H9 (cell line): ENCODE measurements around the gene TEX53. TPM values are rescaled to one million over a fixed set of nuclear protein-coding genes. Genes with fewer than 3 reads are reported as not detected.

Experiments
- DNase-seq: peaks from one replicate; pipeline ENCODE4 v3.0.0-alpha.2; 2017
- H2AFZ ChIP-seq: one replicate; pipeline ENCODE4 v1.6.1; 2013; ENCODE audit warnings: mild to moderate bottlenecking, low read length, control low read depth, moderate library complexity
- H2AK5ac ChIP-seq: 2 replicates; pipeline ENCODE4 v1.6.1; 2013; ENCODE audit warnings: low read length, control low read depth, mixed read lengths; ENCODE audit not compliant: insufficient read length
- H2BK120ac ChIP-seq: one replicate; pipeline ENCODE4 v1.6.1; 2013; ENCODE audit warnings: low read depth, mild to moderate bottlenecking, low read length, control low read depth, inconsistent platforms; ENCODE audit not compliant: poor library complexity, severe bottlenecking
- H2BK12ac ChIP-seq: 2 replicates; pipeline ENCODE4 v1.6.1; 2013; ENCODE audit warnings: low read length, control low read depth, mixed read lengths, low read depth; ENCODE audit not compliant: insufficient read length
- H2BK15ac ChIP-seq: 2 replicates; pipeline ENCODE4 v1.6.1; 2013; ENCODE audit warnings: low read depth, low read length, control low read depth
- H2BK20ac ChIP-seq: one replicate; pipeline ENCODE4 v1.6.1; 2013; ENCODE audit warnings: low read depth, mild to moderate bottlenecking, low read length, control low read depth, inconsistent platforms; ENCODE audit not compliant: poor library complexity, severe bottlenecking
- H2BK5ac ChIP-seq: 2 replicates; pipeline ENCODE4 v1.6.1; 2013; ENCODE audit warnings: low read length, control low read depth, mixed read lengths; ENCODE audit not compliant: insufficient read length
- H3K14ac ChIP-seq: 2 replicates; pipeline ENCODE4 v1.6.1; 2013; ENCODE audit warnings: low read length, control low read depth; ENCODE audit not compliant: insufficient read depth
- H3K18ac ChIP-seq: 2 replicates; pipeline ENCODE4 v1.6.1; 2013; ENCODE audit warnings: low read depth, mild to moderate bottlenecking, mixed read lengths, low read length, control low read depth; ENCODE audit not compliant: insufficient read length
- H3K23ac ChIP-seq: 2 replicates; pipeline ENCODE4 v1.6.1; 2013; ENCODE audit warnings: low read length, control low read depth, mixed read lengths, low read depth; ENCODE audit not compliant: insufficient read length
- H3K23me2 ChIP-seq: 2 replicates; pipeline ENCODE4 v1.6.1; 2013; ENCODE audit warnings: low read depth, mild to moderate bottlenecking, mixed read lengths, low read length, control low read depth; ENCODE audit not compliant: insufficient read length, poor library complexity, severe bottlenecking
- H3K27ac ChIP-seq: 2 replicates; pipeline ENCODE4 v1.5.1; 2013; ENCODE audit warnings: low read length, control low read depth, mixed read lengths, low read depth; ENCODE audit not compliant: insufficient read length
- H3K27me3 ChIP-seq: 2 replicates; pipeline ENCODE4 v1.6.1; 2013; ENCODE audit warnings: low read length, control low read depth, inconsistent platforms; ENCODE audit not compliant: insufficient read depth
- H3K4ac ChIP-seq: 2 replicates; pipeline ENCODE4 v1.6.1; 2013; ENCODE audit warnings: low read depth, mild to moderate bottlenecking, control low read depth, inconsistent platforms, low read length, moderate library complexity
- H3K4me1 ChIP-seq: 2 replicates; pipeline ENCODE4 v1.6.1; 2013; ENCODE audit warnings: low read length, control low read depth, inconsistent platforms; ENCODE audit not compliant: insufficient read depth
- H3K4me2 ChIP-seq: 2 replicates; pipeline ENCODE4 v1.6.1; 2013; ENCODE audit warnings: low read length, control low read depth, mixed read lengths; ENCODE audit not compliant: insufficient read length, insufficient read depth
- H3K56ac ChIP-seq: 2 replicates; pipeline ENCODE4 v1.6.1; 2013; ENCODE audit warnings: low read depth, mild to moderate bottlenecking, mixed read lengths, low read length, control low read depth; ENCODE audit not compliant: insufficient read length
- H3K79me1 ChIP-seq: 2 replicates; pipeline ENCODE4 v1.6.1; 2013; ENCODE audit warnings: low read depth, mild to moderate bottlenecking, moderate library complexity, low read length, control low read depth, inconsistent platforms; ENCODE audit not compliant: insufficient read depth, poor library complexity, severe bottlenecking
- H3K79me2 ChIP-seq: 2 replicates; pipeline ENCODE4 v1.6.1; 2013; ENCODE audit warnings: low read length, control low read depth, inconsistent platforms; ENCODE audit not compliant: insufficient read depth
- H3K9ac ChIP-seq: 2 replicates; pipeline ENCODE4 v1.6.1; 2013; ENCODE audit warnings: low read length, control low read depth, mixed read lengths; ENCODE audit not compliant: insufficient read length; ENCODE audit errors: extremely low read depth
- H3K9me3 ChIP-seq: one replicate; pipeline ENCODE4 v1.6.1; 2013; ENCODE audit warnings: low read depth, low read length, inconsistent platforms; ENCODE audit not compliant: control insufficient read depth
- H3T11ph ChIP-seq: one replicate; pipeline ENCODE4 v1.6.1; 2013; ENCODE audit warnings: mild to moderate bottlenecking, low read length, control low read depth, inconsistent platforms
- H4K20me1 ChIP-seq: one replicate; pipeline ENCODE4 v1.6.1; 2013; ENCODE audit not compliant: control insufficient read depth, insufficient read length, insufficient read depth
- H4K5ac ChIP-seq: 2 replicates; pipeline ENCODE4 v1.6.1; 2013; ENCODE audit warnings: low read depth, mild to moderate bottlenecking, mixed read lengths, low read length, control low read depth; ENCODE audit not compliant: insufficient read length
- H4K8ac ChIP-seq: replicated peaks from 2 replicates; pipeline ENCODE4 v1.6.1; 2013; ENCODE audit warnings: low read length, control low read depth, mixed read lengths, low read depth; ENCODE audit not compliant: insufficient read length
- H4K91ac ChIP-seq: 2 replicates; pipeline ENCODE4 v1.6.1; 2013; ENCODE audit warnings: low read depth, mild to moderate bottlenecking, moderate library complexity, mixed read lengths, low read length, control low read depth; ENCODE audit not compliant: insufficient read length
- H3K27ac Mint-ChIP-seq, 3 experiments: 2 replicates in 2 of 3; 3 replicates in 1 of 3; pipeline ENCODE4 v1.8.0; 2020 to 2021; ENCODE audit warnings: mixed read lengths in 3 of 3, mild to moderate bottlenecking in 1 of 3, moderate library complexity in 1 of 3
- H3K27me3 Mint-ChIP-seq: 2 replicates; pipeline ENCODE4 v1.8.0; 2021; ENCODE audit warnings: low read depth, mild to moderate bottlenecking, moderate library complexity, mixed read lengths
- H3K36me3 Mint-ChIP-seq, 3 experiments: 2 replicates in 2 of 3; 3 replicates in 1 of 3; pipeline ENCODE4 v1.8.0; 2020 to 2021; ENCODE audit warnings: low read depth in 3 of 3, mixed read lengths in 3 of 3; ENCODE audit not compliant: insufficient read depth in 1 of 3
- H3K4me1 Mint-ChIP-seq, 2 experiments: 2 replicates each; pipeline ENCODE4 v1.8.0; 2020; ENCODE audit warnings: mixed read lengths in 2 of 2
- H3K4me3 Mint-ChIP-seq, 2 experiments: 2 replicates in 1 of 2; 3 replicates in 1 of 2; pipeline ENCODE4 v1.8.0; 2020 to 2021; ENCODE audit warnings: mild to moderate bottlenecking in 2 of 2, mixed read lengths in 2 of 2, moderate library complexity in 1 of 2
- H3K9me3 Mint-ChIP-seq, 2 experiments: 2 replicates in 1 of 2; 3 replicates in 1 of 2; pipeline ENCODE4 v1.8.0; 2020; ENCODE audit warnings: mild to moderate bottlenecking in 2 of 2, mixed read lengths in 2 of 2, moderate library complexity in 1 of 2
- WGBS: extraction: QIAGEN DNeasy Blood & Tissue Kit; methylation state at CpG from one replicate; pipeline ENCODE4 v1.1.7; 2013; ENCODE audit warnings: missing lambda C conversion rate, low lambda C conversion rate, mixed read lengths; ENCODE audit not compliant: insufficient read length; ENCODE audit errors: extremely low coverage; 5-methylcytosine and 5-hydroxymethylcytosine counted together
- total RNA-seq: library from RNA; stranded (reverse); gene quantifications from 2 replicates; pipeline ENCODE4 v1.2.1, GENCODE V29; 2021
- TF ChIP-seq, protein P1 (sequence below): fragments of 200-600 bp; sonication (generic); conservative IDR thresholded peaks from 3 replicates; pipeline ENCODE4 v1.8.0; 2021; ENCODE audit warnings: antibody characterized with exemption, mild to moderate bottlenecking

The TEX53 gene
- total RNA-seq, 1 experiment from 2014 or later, result not detected

DNA sequence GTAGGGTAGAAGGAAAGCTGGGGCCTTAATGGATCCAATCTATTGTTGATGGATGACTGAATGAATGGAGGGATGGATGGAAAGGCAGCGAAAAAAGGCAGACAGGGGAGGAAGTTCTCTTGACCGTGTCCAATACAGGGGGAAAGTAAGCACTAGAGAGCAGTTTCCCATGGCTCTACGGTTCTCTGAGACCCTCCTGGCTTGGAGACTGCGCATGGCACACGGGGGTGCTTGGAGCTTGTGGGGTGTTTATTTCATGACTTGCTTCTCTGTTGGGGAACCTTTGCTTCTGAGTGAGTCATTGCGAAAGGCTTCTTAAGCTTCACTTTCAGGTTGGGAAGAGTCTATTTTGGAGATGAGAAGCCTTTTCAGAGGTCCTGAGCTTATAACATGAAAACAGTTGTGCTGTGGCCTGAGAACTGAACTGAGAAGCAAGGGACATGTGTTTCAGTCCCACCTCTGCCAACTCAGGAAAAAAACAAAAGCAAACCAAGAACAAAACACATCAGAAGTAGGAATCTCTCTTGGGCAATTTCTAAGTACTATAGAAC, 37.2 kb upstream of the TEX53 start:
- H2BK5ac ChIP-seq, result no peak overlapping the region
- DNase-seq, result no peak
- no peaks in the 10 kb centered on the region for H3K79me1 ChIP-seq
- no CpG with 5 or more reads among the region's 6 CpGs for WGBS
- H3K14ac ChIP-seq, result no peak overlapping the region; the same call in 1 of the 2 replicates
- H3K79me2 ChIP-seq, result no peaks in the 10 kb centered on the region
- H3K4me1 Mint-ChIP-seq, result peaks cover 12 to 14% of the 10 kb centered on the region in 2 experiments
- peaks cover 78% of the 10 kb centered on the region for H3K27me3 Mint-ChIP-seq
- H3K9ac ChIP-seq, result no peak overlapping the region
- peaks cover 2% of the 10 kb centered on the region in 2 experiments; a peak in 3 of 5 replicates for H3K9me3 Mint-ChIP-seq
- no peaks in the 10 kb centered on the region for H3K23me2 ChIP-seq
- no peak overlapping the region for H3T11ph ChIP-seq
- no peak overlapping the region for H3K56ac ChIP-seq
- no peaks in the 10 kb centered on the region for H4K20me1 ChIP-seq
- H3K27ac ChIP-seq, result no peak overlapping the region
- no peaks in the 10 kb centered on the region; the same call in 1 of the 2 replicates for H3K27me3 ChIP-seq
- H2BK15ac ChIP-seq, result no peak overlapping the region
- peaks cover 0 to 4% (median 0%) of the 10 kb centered on the region in 3 experiments; a peak in 1 of 7 replicates for H3K36me3 Mint-ChIP-seq
- H2BK20ac ChIP-seq, result no peak overlapping the region
- H3K4me1 ChIP-seq, result no peaks in the 10 kb centered on the region
- no peak overlapping the region for H3K27ac Mint-ChIP-seq
- no peak overlapping the region for H2AFZ ChIP-seq
- no peak overlapping the region for H3K4me2 ChIP-seq
- H3K4me3 Mint-ChIP-seq, result no peak overlapping the region
- no peak overlapping the region for H4K8ac ChIP-seq
- no peak overlapping the region for H4K91ac ChIP-seq
- H2BK12ac ChIP-seq, result no peak overlapping the region
- no peak overlapping the region for H4K5ac ChIP-seq
- H2BK120ac ChIP-seq, result no peak overlapping the region
- no peaks in the 10 kb centered on the region for H3K9me3 ChIP-seq
- no peak overlapping the region for H3K4ac ChIP-seq
- no peak overlapping the region for H2AK5ac ChIP-seq
- H3K18ac ChIP-seq, result no peak overlapping the region
- no peak overlapping the region for H3K23ac ChIP-seq
- TF ChIP-seq, protein P1, sequence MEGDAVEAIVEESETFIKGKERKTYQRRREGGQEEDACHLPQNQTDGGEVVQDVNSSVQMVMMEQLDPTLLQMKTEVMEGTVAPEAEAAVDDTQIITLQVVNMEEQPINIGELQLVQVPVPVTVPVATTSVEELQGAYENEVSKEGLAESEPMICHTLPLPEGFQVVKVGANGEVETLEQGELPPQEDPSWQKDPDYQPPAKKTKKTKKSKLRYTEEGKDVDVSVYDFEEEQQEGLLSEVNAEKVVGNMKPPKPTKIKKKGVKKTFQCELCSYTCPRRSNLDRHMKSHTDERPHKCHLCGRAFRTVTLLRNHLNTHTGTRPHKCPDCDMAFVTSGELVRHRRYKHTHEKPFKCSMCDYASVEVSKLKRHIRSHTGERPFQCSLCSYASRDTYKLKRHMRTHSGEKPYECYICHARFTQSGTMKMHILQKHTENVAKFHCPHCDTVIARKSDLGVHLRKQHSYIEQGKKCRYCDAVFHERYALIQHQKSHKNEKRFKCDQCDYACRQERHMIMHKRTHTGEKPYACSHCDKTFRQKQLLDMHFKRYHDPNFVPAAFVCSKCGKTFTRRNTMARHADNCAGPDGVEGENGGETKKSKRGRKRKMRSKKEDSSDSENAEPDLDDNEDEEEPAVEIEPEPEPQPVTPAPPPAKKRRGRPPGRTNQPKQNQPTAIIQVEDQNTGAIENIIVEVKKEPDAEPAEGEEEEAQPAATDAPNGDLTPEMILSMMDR, result no peak
